MCF 10A (cell line): ENCODE data around the gene MEX3B. TPM values are rescaled to one million over a fixed set of nuclear protein-coding genes. Genes with fewer than 3 reads are reported as not detected.

Source experiments
- BruUV-seq: library from RNA; stranded (reverse); fragments of 400-500 nt; replicated peaks from 2 replicates; lab custom pipeline; 2021; lab: Mats Ljungman, UMichigan
- CTCF ChIA-PET: fragments of 300-600 bp; sonication (Branson Sonifier 250); formaldehyde crosslinking; extraction: SDS; loops from one replicate; lab custom pipeline; 2021; ENCODE audit warnings: antibody characterized with exemption, inconsistent platforms; lab: Yijun Ruan, JAX
- POLR2A ChIA-PET: fragments of 300-600, 350-650 bp; sonication (Branson Sonifier 250); formaldehyde crosslinking; extraction: SDS; loops from one replicate; lab custom pipeline; 2020; ENCODE audit warnings: antibody characterized with exemption, inconsistent platforms; lab: Yijun Ruan, JAX
- DNase-seq: peaks from one replicate; pipeline ENCODE4 v3.0.0-alpha.2; 2018; ENCODE audit not compliant: unreplicated experiment
- H3K27ac Mint-ChIP-seq: one replicate; pipeline ENCODE4 v1.8.0; 2022; ENCODE audit warnings: mild to moderate bottlenecking, low read depth, mixed read lengths; ENCODE audit not compliant: unreplicated experiment
- H3K27me3 Mint-ChIP-seq: one replicate; pipeline ENCODE4 v1.8.0; 2022; ENCODE audit warnings: mixed read lengths; ENCODE audit not compliant: insufficient read depth, unreplicated experiment
- H3K36me3 Mint-ChIP-seq: one replicate; pipeline ENCODE4 v1.8.0; 2022; ENCODE audit warnings: mild to moderate bottlenecking, moderate library complexity, mixed read lengths; ENCODE audit not compliant: insufficient read depth, unreplicated experiment
- H3K4me1 Mint-ChIP-seq: one replicate; pipeline ENCODE4 v1.8.0; 2022; ENCODE audit warnings: mixed read lengths; ENCODE audit not compliant: insufficient read depth, unreplicated experiment
- H3K4me3 Mint-ChIP-seq: one replicate; pipeline ENCODE4 v1.8.0; 2022; ENCODE audit warnings: mild to moderate bottlenecking, moderate library complexity, mixed read lengths; ENCODE audit not compliant: unreplicated experiment
- H3K9me3 Mint-ChIP-seq: one replicate; pipeline ENCODE4 v1.8.0; 2022; ENCODE audit warnings: mixed read lengths; ENCODE audit not compliant: unreplicated experiment
- intact Hi-C: fragments of 100-400 bp; cut with micrococcal nuclease; formaldehyde crosslinking; loops from 2 replicates; pipeline ENCODE4 v1.14.1; 2022
- total RNA-seq: library from RNA; stranded (reverse); gene quantifications from 2 replicates; pipeline ENCODE4 v1.2.3, GENCODE V29; 2022
- TF ChIP-seq, protein P1 (sequence below): fragments of 200-600 bp; IDR thresholded peaks from one replicate; pipeline ENCODE4 v1.8.0; 2022; ENCODE audit warnings: antibody characterized with exemption, mild to moderate bottlenecking; ENCODE audit not compliant: unreplicated experiment

MEX3B gene
- total RNA-seq, 1 experiment from 2014 or later = 4.6 TPM

GRCh38 chr15:81992523-81992922 is 53.3 kb downstream of the MEX3B start:
- CTCF ChIA-PET = no interaction called here

More at GRCh38 chr15:81992523-81992922, 53.3 kb downstream of the MEX3B start:
- TF ChIP-seq, protein P1, sequence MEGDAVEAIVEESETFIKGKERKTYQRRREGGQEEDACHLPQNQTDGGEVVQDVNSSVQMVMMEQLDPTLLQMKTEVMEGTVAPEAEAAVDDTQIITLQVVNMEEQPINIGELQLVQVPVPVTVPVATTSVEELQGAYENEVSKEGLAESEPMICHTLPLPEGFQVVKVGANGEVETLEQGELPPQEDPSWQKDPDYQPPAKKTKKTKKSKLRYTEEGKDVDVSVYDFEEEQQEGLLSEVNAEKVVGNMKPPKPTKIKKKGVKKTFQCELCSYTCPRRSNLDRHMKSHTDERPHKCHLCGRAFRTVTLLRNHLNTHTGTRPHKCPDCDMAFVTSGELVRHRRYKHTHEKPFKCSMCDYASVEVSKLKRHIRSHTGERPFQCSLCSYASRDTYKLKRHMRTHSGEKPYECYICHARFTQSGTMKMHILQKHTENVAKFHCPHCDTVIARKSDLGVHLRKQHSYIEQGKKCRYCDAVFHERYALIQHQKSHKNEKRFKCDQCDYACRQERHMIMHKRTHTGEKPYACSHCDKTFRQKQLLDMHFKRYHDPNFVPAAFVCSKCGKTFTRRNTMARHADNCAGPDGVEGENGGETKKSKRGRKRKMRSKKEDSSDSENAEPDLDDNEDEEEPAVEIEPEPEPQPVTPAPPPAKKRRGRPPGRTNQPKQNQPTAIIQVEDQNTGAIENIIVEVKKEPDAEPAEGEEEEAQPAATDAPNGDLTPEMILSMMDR = no peak
- intact Hi-C loops = no loop called here
- no peaks in the 10 kb centered on the region for H3K4me1 Mint-ChIP-seq
- H3K36me3 Mint-ChIP-seq = no peaks in the 10 kb centered on the region
- no peak for DNase-seq
- no peaks in the 10 kb centered on the region for H3K27me3 Mint-ChIP-seq
- no peak overlapping the region for H3K27ac Mint-ChIP-seq
- POLR2A ChIA-PET = no interaction called here
- peaks cover 21% of the 10 kb centered on the region for H3K9me3 Mint-ChIP-seq
- no peak overlapping the region for H3K4me3 Mint-ChIP-seq
- BruUV-seq = no TSS peak

Other genes with a start within 250 kb of the MEX3B start
- 41.0 and 44.7 TPM in 2 replicates for gene EFL1, start 216.7 kb upstream of the MEX3B start, total RNA-seq
- 3.9 and 4.2 TPM in 2 replicates for gene SAXO2, start 216.8 kb upstream of the MEX3B start, total RNA-seq